Keratinocyte (primary cell): ENCODE data around the gene BLCAP. TPM values are rescaled to one million over a fixed set of nuclear protein-coding genes. Genes with fewer than 3 reads are reported as not detected.

Experiments
- DNase-seq: peaks from one replicate; pipeline ENCODE4 v3.0.0-alpha.2; 2011; ENCODE audit warnings: low read depth, missing footprints, low spot score
- FAIRE-seq: peaks from 2 replicates; lab custom pipeline; 2011; peaks lifted over from hg19 to GRCh38; lab: Jason Lieb, UNC
- H2AFZ ChIP-seq: 2 replicates; pipeline ENCODE4 v1.6.0; 2012; ENCODE audit warnings: low read length, control low read depth, inconsistent platforms; ENCODE audit not compliant: control insufficient read depth
- H3K27ac ChIP-seq: 2 replicates; pipeline ENCODE4 v1.5.1; 2011; ENCODE audit warnings: low read length; ENCODE audit not compliant: control insufficient read depth, insufficient read depth
- H3K27me3 ChIP-seq: 3 replicates; pipeline ENCODE4 v1.6.0; 2011; ENCODE audit warnings: low read length; ENCODE audit not compliant: control insufficient read depth, insufficient read depth; ENCODE audit errors: extremely low read depth
- H3K36me3 ChIP-seq, 2 experiments: 2 replicates in 1 of 2; 3 replicates in 1 of 2; pipeline ENCODE4 v1.5.1; 2011; ENCODE audit warnings: low read length in 2 of 2, mild to moderate bottlenecking in 1 of 2; ENCODE audit not compliant: control insufficient read depth in 2 of 2, insufficient read depth in 2 of 2; ENCODE audit errors: extremely low read depth in 1 of 2
- H3K4me1 ChIP-seq: 3 replicates; pipeline ENCODE4 v1.5.1; 2011; ENCODE audit warnings: low read length; ENCODE audit not compliant: control insufficient read depth, insufficient read depth; ENCODE audit errors: extremely low read depth
- H3K4me2 ChIP-seq: 3 replicates; pipeline ENCODE4 v1.6.0; 2011; ENCODE audit warnings: low read depth, low read length; ENCODE audit not compliant: control insufficient read depth, insufficient read depth; ENCODE audit errors: extremely low read depth
- H3K4me3 ChIP-seq, 3 experiments: fragments of 200-600 bp in 1 of 3; sonication (generic) in 1 of 3; 2 replicates in 2 of 3; 3 replicates in 1 of 3; pipeline ENCODE4 v1.5.1; 2011 to 2016; ENCODE audit warnings: low read length in 3 of 3, mild to moderate bottlenecking in 3 of 3, control low read depth in 2 of 3, inconsistent platforms in 1 of 3, low read depth in 1 of 3, mixed read lengths in 1 of 3, mixed run types in 1 of 3, moderate library complexity in 1 of 3; ENCODE audit not compliant: control insufficient read depth in 2 of 3, insufficient read depth in 2 of 3; ENCODE audit errors: extremely low read depth in 1 of 3
- H3K79me2 ChIP-seq: 2 replicates; pipeline ENCODE4 v1.6.0; 2012; ENCODE audit warnings: low read length; ENCODE audit not compliant: control insufficient read depth, insufficient read depth
- H3K9ac ChIP-seq: 3 replicates; pipeline ENCODE4 v1.6.0; 2011; ENCODE audit warnings: low read length; ENCODE audit not compliant: control insufficient read depth, insufficient read depth; ENCODE audit errors: extremely low read depth
- H3K9me1 ChIP-seq: 3 replicates; pipeline ENCODE4 v1.6.0; 2011; ENCODE audit warnings: low read length; ENCODE audit not compliant: control insufficient read depth, insufficient read depth; ENCODE audit errors: extremely low read depth
- H3K9me3 ChIP-seq: 2 replicates; pipeline ENCODE4 v1.5.1; 2012; ENCODE audit warnings: low read depth, low read length; ENCODE audit not compliant: control insufficient read depth
- H4K20me1 ChIP-seq: 3 replicates; pipeline ENCODE4 v1.6.0; 2011; ENCODE audit warnings: low read length; ENCODE audit not compliant: control insufficient read depth, insufficient read depth; ENCODE audit errors: extremely low read depth
- EZH2 ChIP-seq: IDR thresholded peaks from one replicate; pipeline ENCODE4 v1.6.1; 2012; ENCODE audit warnings: inconsistent platforms, mild to moderate bottlenecking, low read length, moderate library complexity
- dilution Hi-C: fragments of 300-500 bp; cut with MboI; formaldehyde crosslinking; loops from one replicate; pipeline ENCODE4 v1.7.0; 2020; ENCODE audit warnings: low sequenced_read_pairs; ENCODE audit not compliant: extremely low pct_ligation_motif_present
- polyA plus RNA-seq, 5 experiments: library from polyadenylated mRNA; depleted of rRNA in 3 of 5; stranded (reverse) in 3 of 5; stranded (forward) in 1 of 5; unstranded in 1 of 5; fragments of >200 nt; gene quantifications; 1 replicate in 1 of 5; 2 replicates in 3 of 5; 3 replicates in 1 of 5; pipeline versions ENCODE4 v1.2.1 to v1.2.3, GENCODE V29; 2011 to 2012; ENCODE audit warnings: missing spikeins in 2 of 5, low read depth in 1 of 5, low replicate concordance in 1 of 5
- TF ChIP-seq, protein P1 (sequence below), 3 experiments: IDR thresholded peaks in 1 of 3; conservative IDR thresholded peaks in 1 of 3; optimal IDR thresholded peaks in 1 of 3; 2 replicates in 2 of 3; 3 replicates in 1 of 3; pipeline versions ENCODE3 to v1.5.1; 2011; ENCODE audit warnings: low read length in 3 of 3, mild to moderate bottlenecking in 3 of 3, moderate library complexity in 2 of 3, control low read depth in 1 of 3, inconsistent platforms in 1 of 3; ENCODE audit not compliant: insufficient read depth in 2 of 3; ENCODE audit errors: extremely low read depth in 1 of 3

The BLCAP gene
- polyA plus RNA-seq, 1 donor (not counting 4 experiments of a cell fraction or from before 2014, with no cell fraction given), result 209 TPM

GRCh38 chr20:37533154-37533715 is 5.6 kb upstream of the BLCAP start:
- DNase-seq (no peak), FAIRE-seq (no peak)
- no peaks in the 10 kb centered on the region for H3K36me3 ChIP-seq
- no peaks in the 10 kb centered on the region for H3K27me3 ChIP-seq
- no peak overlapping the region for H3K4me2 ChIP-seq
- dilution Hi-C loops, result no loop called here
- H4K20me1 ChIP-seq, result no peaks in the 10 kb centered on the region
- H2AFZ ChIP-seq, result no peak overlapping the region
- H3K9me3 ChIP-seq, result no peaks in the 10 kb centered on the region
- no peaks in the 10 kb centered on the region for H3K9me1 ChIP-seq
- no peak for TF ChIP-seq EZH2
- TF ChIP-seq, protein P1, sequence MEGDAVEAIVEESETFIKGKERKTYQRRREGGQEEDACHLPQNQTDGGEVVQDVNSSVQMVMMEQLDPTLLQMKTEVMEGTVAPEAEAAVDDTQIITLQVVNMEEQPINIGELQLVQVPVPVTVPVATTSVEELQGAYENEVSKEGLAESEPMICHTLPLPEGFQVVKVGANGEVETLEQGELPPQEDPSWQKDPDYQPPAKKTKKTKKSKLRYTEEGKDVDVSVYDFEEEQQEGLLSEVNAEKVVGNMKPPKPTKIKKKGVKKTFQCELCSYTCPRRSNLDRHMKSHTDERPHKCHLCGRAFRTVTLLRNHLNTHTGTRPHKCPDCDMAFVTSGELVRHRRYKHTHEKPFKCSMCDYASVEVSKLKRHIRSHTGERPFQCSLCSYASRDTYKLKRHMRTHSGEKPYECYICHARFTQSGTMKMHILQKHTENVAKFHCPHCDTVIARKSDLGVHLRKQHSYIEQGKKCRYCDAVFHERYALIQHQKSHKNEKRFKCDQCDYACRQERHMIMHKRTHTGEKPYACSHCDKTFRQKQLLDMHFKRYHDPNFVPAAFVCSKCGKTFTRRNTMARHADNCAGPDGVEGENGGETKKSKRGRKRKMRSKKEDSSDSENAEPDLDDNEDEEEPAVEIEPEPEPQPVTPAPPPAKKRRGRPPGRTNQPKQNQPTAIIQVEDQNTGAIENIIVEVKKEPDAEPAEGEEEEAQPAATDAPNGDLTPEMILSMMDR (optimal IDR thresholded peaks at IDR 0.05 in 1 of 3, IDR thresholded peaks at IDR 0.05 in 1 of 3, conservative IDR thresholded peaks at IDR 0.05 in 1 of 3; ENCODE audit: extremely low read depth in 1 of 3, insufficient read depth in 2 of 3, low read length in 3 of 3), result no peak
- no peaks in the 10 kb centered on the region for H3K79me2 ChIP-seq
- no peak overlapping the region for H3K27ac ChIP-seq
- peaks cover 10% of the 10 kb centered on the region for H3K4me1 ChIP-seq
- no peak overlapping the region for H3K9ac ChIP-seq
- H3K4me3 ChIP-seq, result no peak overlapping the region

DNA sequence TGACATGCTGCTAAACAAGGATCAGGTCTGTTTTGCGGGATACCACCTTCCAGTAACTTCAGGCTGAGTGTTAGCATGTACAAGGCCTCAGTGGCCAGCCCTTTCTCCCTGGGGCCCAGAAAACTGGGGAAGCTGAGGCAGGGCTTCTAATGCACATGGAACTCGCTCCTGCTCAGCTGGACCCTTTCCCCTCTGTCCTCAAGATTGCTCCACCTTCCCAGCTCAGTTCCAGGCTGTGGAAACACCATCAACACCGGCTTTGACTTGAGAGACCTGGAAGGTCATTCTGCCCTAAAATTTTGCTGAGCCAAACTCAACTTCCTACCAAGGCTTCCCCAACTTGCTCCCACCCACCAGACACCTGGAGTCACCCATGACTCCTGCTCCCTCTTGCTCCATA is 4.2 kb upstream of the BLCAP start:
- H3K9ac ChIP-seq, result no peak overlapping the region
- peaks cover 10% of the 10 kb centered on the region for H3K4me1 ChIP-seq
- no peaks in the 10 kb centered on the region for H4K20me1 ChIP-seq
- dilution Hi-C loops, result no loop called here
- no peaks in the 10 kb centered on the region for H3K36me3 ChIP-seq
- FAIRE-seq, result no peak
- no peaks in the 10 kb centered on the region for H3K9me3 ChIP-seq
- no peak overlapping the region for H3K4me2 ChIP-seq
- no peak overlapping the region for H2AFZ ChIP-seq
- no peak overlapping the region for H3K4me3 ChIP-seq
- peaks cover 9% of the 10 kb centered on the region for H3K79me2 ChIP-seq
- no peak for TF ChIP-seq EZH2
- TF ChIP-seq, protein P1 (optimal IDR thresholded peaks at IDR 0.05 in 1 of 3, IDR thresholded peaks at IDR 0.05 in 1 of 3, conservative IDR thresholded peaks at IDR 0.05 in 1 of 3; ENCODE audit: extremely low read depth in 1 of 3, insufficient read depth in 2 of 3, low read length in 3 of 3), result no peak
- H3K27ac ChIP-seq, result no peak overlapping the region
- no peaks in the 10 kb centered on the region for H3K27me3 ChIP-seq
- H3K9me1 ChIP-seq, result no peaks in the 10 kb centered on the region
- no peak for DNase-seq
